GM12878 (cell line): ENCODE results near the gene PDE1C.

Experiments used
- NFYB ChIP-seq: IDR thresholded peaks from 2 replicates; pipeline ENCODE4 v1.6.1; 2011; ENCODE audit warnings: low read depth, mild to moderate bottlenecking, low read length, improper control_type of control experiment, moderate library complexity; ENCODE audit not compliant: insufficient read depth
- RAD21 ChIP-seq: IDR thresholded peaks from 2 replicates; pipeline ENCODE4 v1.6.1; 2011; ENCODE audit warnings: mild to moderate bottlenecking, low read depth, low read length, moderate library complexity; ENCODE audit not compliant: insufficient read depth
- TF ChIP-seq, protein P1 (sequence below), 3 experiments: IDR thresholded peaks in 2 of 3; conservative IDR thresholded peaks in 1 of 3; 2 replicates each; pipeline ENCODE4 v1.5.1; 2011; ENCODE audit warnings: low read depth in 3 of 3, low read length in 3 of 3, mild to moderate bottlenecking in 3 of 3, control low read depth in 2 of 3, moderate library complexity in 2 of 3, inconsistent platforms in 1 of 3, mixed read lengths in 1 of 3; ENCODE audit not compliant: control insufficient read depth in 2 of 3, insufficient read depth in 1 of 3; ENCODE audit errors: extremely low read depth in 1 of 3
- TF ChIP-seq, protein P2 (sequence below): fragments of 450-650 bp; IDR thresholded peaks from 2 replicates; pipeline ENCODE4 v1.6.1; 2017; ENCODE audit warnings: borderline replicate concordance

DNA sequence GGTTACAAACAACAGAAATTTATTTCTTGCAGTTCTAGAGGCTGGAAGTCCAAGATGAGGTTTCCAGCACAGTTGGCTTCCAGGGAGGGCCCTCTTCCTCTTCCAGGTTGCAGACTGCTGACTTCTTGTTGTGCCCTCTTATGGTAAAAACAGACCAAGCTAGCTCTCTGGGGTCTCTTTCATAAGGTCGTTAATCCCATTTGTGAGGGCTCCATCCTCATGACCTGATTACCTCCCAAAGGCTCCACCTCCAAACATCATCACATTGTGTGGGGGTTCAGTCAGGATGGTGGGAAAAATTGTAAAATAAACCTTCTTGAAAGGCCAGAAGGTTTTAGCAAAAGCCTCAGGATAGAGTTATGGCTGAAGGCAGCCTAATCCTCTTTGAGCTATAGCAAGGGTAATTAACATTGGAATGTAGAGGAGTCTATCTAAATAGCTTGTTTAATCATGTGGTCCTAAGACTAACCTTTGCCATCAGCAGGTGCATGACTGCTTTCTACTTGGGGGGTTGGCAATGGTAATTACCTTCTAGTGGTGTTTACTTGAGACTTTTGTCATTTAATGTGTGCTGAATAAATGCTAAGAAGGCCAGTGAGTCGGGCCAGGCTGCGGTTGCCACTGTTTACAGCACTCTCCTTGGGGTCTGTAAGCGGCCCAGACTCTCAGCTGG lies 302.4 kb downstream of the PDE1C start:
- TF ChIP-seq RAD21 (no peak), NFYB (no peak)
- TF ChIP-seq, protein P1, sequence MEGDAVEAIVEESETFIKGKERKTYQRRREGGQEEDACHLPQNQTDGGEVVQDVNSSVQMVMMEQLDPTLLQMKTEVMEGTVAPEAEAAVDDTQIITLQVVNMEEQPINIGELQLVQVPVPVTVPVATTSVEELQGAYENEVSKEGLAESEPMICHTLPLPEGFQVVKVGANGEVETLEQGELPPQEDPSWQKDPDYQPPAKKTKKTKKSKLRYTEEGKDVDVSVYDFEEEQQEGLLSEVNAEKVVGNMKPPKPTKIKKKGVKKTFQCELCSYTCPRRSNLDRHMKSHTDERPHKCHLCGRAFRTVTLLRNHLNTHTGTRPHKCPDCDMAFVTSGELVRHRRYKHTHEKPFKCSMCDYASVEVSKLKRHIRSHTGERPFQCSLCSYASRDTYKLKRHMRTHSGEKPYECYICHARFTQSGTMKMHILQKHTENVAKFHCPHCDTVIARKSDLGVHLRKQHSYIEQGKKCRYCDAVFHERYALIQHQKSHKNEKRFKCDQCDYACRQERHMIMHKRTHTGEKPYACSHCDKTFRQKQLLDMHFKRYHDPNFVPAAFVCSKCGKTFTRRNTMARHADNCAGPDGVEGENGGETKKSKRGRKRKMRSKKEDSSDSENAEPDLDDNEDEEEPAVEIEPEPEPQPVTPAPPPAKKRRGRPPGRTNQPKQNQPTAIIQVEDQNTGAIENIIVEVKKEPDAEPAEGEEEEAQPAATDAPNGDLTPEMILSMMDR (IDR thresholded peaks at IDR 0.05 in 2 of 3, conservative IDR thresholded peaks at IDR 0.05 in 1 of 3; ENCODE audit: control insufficient read depth in 2 of 3, extremely low read depth in 1 of 3, insufficient read depth in 1 of 3, low read depth in 3 of 3, low read length in 3 of 3), result no peak
- TF ChIP-seq, protein P2, sequence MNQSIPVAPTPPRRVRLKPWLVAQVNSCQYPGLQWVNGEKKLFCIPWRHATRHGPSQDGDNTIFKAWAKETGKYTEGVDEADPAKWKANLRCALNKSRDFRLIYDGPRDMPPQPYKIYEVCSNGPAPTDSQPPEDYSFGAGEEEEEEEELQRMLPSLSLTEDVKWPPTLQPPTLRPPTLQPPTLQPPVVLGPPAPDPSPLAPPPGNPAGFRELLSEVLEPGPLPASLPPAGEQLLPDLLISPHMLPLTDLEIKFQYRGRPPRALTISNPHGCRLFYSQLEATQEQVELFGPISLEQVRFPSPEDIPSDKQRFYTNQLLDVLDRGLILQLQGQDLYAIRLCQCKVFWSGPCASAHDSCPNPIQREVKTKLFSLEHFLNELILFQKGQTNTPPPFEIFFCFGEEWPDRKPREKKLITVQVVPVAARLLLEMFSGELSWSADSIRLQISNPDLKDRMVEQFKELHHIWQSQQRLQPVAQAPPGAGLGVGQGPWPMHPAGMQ, result no peak
